ENCODE data around the gene UBR2.
"Not testable (repeated sequence)": the region's sequence is repeated elsewhere in the genome, so short reads cannot be mapped to it uniquely, and the experiment has no call there.

UBR2 gene

GRCh38 chr6:42733867-42734481, 170.1 kb downstream of the UBR2 start:
- not testable (repeated sequence) for DNase-seq

- DNase-seq: no peak
Observed at GRCh38 chr6:42735976-42736375, 172.1 kb downstream of the UBR2 start.

GRCh38 chr6:42740725-42741124, 176.9 kb downstream of the UBR2 start:
- no peak for DNase-seq

DNA sequence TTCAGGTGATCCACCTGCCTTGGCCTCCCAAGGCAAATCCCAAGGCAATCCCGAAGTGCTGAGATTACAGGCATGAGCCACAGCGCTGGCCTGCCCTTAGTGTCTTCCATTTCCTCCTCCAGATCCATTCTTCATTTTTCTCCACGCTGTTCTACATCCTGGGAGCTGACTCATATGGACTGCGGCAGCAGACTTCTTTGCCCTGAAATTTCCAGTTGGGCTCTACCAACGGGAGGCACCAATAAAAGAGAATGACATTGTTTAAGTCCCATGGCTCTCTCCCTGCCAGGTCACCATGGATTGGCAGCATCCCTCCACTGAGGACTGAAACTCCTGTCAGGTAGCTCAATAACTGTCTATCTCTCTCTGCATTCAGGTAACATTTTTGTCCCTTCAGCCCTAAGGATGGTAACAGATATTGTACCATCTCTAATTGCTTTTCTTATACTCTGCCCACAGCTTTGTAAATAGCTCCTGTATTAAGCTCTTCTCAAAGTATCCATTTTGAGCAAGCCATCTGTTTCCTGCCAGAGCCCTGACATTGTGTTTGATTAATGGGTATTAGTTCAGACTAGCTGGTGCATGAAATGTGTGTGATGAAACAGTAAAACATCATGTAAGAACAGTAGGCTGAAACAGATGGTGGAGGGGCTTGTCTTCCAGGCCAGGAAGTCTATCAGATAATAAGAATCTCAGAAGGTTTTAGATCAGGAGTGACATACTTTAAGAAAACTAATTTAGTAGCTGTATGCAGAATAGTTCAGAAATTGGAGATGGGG, 178.5 kb downstream of the UBR2 start:
- DNase-seq: no peak
